Measurements from ENCODE around the gene CCDC137. TPM values are rescaled to one million over a fixed set of nuclear protein-coding genes. Genes with fewer than 3 reads are reported as not detected.

Gene CCDC137
- total RNA-seq, 1 experiment from 2014 or later: 21.7 TPM

DNA sequence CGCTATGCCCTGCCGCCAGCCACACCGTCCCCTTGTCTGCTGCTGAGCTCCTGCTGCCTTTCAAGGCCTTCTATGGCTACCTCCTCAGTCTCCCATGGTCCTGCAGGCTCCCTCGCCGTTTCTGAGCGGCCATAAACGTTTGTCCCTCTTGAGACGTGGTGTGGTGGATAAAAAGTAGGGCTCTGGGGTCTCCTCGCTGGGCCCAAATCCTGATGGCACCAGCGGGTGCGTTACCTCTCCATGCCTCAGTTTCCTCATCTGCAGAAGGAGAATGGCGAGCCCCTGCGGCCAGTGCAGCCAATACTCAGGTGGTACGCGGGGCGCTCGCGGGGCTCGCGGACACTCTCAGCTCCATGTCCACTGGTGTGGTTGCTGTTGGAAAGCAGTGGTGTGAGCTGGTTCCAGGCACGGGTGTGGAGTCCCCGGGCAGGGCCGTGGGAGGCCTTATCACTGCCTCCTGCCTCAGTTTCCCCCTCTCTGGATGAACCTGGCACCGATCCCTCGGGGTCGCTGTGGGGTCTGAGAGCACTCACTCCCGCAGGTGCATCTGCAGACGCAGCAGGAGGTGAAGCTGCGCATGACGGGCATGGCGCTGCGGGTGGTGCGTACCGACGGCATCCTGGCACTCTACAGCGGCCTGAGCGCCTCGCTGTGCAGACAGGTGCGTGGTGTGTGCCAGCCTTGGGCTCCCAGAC is 48.0 kb downstream of the CCDC137 start:
- no peak for DNase-seq (ENCODE audit: extremely low read depth, low read depth)

DNA sequence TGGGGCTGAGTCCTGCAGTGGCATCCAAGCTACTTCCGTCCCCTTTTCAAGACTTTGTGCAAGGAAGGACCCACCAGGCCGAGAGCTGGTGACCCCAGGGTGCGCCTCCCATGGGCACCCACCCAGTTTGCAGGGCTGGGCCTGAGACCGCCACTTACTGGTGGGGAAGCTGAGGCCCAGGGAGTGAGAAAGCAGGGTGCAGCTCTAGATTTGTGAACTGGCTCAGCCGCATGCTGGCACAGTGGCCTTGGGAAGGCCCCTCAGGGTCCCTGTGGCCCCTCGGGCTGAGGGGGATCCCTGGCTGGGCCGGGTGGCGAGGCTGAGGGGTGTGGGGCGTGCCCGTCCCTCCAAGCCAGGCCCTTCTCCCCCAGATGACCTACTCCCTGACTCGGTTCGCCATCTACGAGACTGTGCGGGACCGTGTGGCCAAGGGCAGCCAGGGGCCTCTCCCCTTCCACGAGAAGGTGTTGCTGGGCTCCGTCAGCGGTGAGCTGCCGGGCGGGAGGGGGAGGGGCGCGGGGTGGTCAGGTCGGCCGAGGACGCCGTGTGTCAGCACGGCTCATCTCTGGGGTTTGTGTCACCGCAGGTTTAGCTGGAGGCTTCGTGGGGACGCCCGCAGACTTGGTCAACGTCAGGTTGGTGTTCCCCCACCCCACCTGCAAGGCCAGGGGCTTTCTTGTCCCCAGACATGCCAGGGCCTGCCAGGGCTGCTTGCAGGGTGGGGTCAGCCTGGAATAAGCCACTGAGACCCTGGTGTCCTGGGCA is 48.8 kb downstream of the CCDC137 start:
- DNase-seq (ENCODE audit: extremely low read depth, low read depth): no peak

GRCh38 chr17:81715872-81716673 is 49.5 kb downstream of the CCDC137 start:
- DNase-seq (ENCODE audit: extremely low read depth, low read depth): no peak

DNA sequence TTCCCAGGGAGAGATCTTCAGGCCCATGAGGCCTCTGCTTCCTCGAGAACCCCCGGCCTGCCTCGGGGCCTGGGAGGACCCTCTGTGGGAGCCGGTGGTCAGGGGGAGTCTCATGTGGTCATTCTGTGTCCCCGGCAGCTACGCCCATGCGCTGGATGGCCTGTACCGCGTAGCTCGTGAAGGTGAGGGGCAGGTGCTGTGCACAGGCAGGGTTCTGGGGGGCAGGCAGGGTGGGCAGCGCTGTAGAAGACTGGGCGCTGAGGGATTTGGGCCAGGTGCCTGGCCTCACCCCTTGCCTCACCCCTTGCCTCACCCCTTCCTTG is 50.1 kb downstream of the CCDC137 start:
- DNase-seq (ENCODE audit: extremely low read depth, low read depth): no peak

GRCh38 chr17:81717049-81717765 is 50.7 kb downstream of the CCDC137 start:
- no peak for DNase-seq (ENCODE audit: extremely low read depth, low read depth)

- no peak for DNase-seq (ENCODE audit: extremely low read depth, low read depth)
Measured at GRCh38 chr17:81717766-81718089, 51.2 kb downstream of the CCDC137 start.

- DNase-seq (ENCODE audit: extremely low read depth, low read depth): no peak
Measured at GRCh38 chr17:81719410-81720266, 53.1 kb downstream of the CCDC137 start.

- DNase-seq (ENCODE audit: extremely low read depth, low read depth): no peak
Measured at GRCh38 chr17:81720267-81721071, 53.9 kb downstream of the CCDC137 start.

DNA sequence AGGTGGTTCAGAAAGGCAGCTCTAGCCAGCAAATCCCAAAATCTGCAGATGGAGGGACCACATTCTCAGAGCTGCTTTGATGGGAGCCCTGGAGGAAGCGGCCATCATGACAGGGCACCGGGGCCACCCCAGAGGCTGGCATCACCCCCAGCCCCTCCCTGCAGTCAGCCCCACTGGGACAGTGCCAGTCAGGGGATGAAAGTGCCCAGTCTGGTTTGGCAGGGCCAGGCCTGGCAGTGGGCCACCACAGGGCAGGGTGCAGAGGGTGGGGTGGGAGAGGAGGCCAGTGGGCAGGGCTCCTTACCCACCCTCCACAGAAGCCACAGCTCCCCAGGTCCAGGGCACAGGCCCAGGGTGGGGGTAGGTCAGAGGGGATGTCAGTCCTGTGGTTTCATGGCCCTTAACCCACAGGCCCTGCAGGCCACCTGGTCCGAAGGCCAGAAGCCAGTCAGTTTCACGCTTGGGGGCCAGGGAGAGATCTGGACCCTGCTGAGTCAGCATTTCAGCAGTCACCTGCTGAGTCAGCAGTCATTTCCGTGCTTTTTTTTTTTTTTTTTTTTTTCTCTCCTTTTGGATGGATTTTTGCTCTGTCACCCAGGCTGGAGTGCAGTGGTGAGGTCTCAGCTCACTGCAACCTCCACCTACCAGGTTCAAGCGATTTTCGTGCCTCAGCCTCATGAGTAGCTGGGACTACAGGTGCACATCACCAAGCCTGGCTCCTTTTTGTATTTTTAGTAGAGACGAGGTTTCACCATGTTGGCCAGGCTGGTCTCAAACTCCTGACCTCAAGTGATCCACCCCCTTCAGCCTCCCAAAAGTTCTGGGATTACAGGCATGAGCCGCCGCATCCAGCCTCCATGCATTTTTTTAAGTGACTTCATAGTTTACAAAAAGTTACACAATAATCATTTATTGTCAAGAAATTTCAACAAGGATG is 55.9 kb downstream of the CCDC137 start:
- no peak for DNase-seq (ENCODE audit: extremely low read depth, low read depth)

Small RNA genes within 50 kb of the gene (small RNA-seq; reads per million reads assigned to genes)
- 0 reads per million in 2 experiments for gene MIR6786

Other genes starting within 250 kb of the CCDC137 start
- 2,788 and 3,093 TPM in 2 replicates for gene ACTG1, start 153.9 kb upstream of the CCDC137 start, total RNA-seq (2014; rRNA removed; shearing (Covaris generic))
- 0.46 and 0.62 TPM in 2 replicates for gene FSCN2, start 138.4 kb upstream of the CCDC137 start, total RNA-seq (2014; rRNA removed; shearing (Covaris generic))
- 13.0 and 15.4 TPM in 2 replicates for gene FAAP100, start 114.4 kb upstream of the CCDC137 start, total RNA-seq (2014; rRNA removed; shearing (Covaris generic))
- 57.1 and 69.9 TPM in 2 replicates for gene NPLOC4, start 29.6 kb upstream of the CCDC137 start, total RNA-seq (2014; rRNA removed; shearing (Covaris generic))
- 0.42 and 0.49 TPM in 2 replicates for gene TSPAN10, start 29.5 kb upstream of the CCDC137 start, total RNA-seq (2014; rRNA removed; shearing (Covaris generic))
- gene PDE6G, start 10.2 kb upstream of the CCDC137 start, total RNA-seq (2014; rRNA removed; shearing (Covaris generic)): not detected in 2 replicates
- gene OXLD1, start 132 bp upstream of the CCDC137 start, total RNA-seq (2014; rRNA removed; shearing (Covaris generic)): 47.5 and 60.0 TPM in 2 replicates
- gene ARL16, start 17.1 kb downstream of the CCDC137 start, total RNA-seq (2014; rRNA removed; shearing (Covaris generic)): 35.3 and 36.4 TPM in 2 replicates
- gene HGS, start 17.3 kb downstream of the CCDC137 start, total RNA-seq (2014; rRNA removed; shearing (Covaris generic)): 57.5 and 57.9 TPM in 2 replicates
- 33.7 and 38.1 TPM in 2 replicates for gene MRPL12, start 36.6 kb downstream of the CCDC137 start, total RNA-seq (2014; rRNA removed; shearing (Covaris generic))
- gene SLC25A10, start 45.5 kb downstream of the CCDC137 start, total RNA-seq (2014; rRNA removed; shearing (Covaris generic)): 9.4 and 12.6 TPM in 2 replicates
- 0.40 and 0.58 TPM in 2 replicates for gene GCGR, start 137.4 kb downstream of the CCDC137 start, total RNA-seq (2014; rRNA removed; shearing (Covaris generic))
- gene MCRIP1, start 166.6 kb downstream of the CCDC137 start, total RNA-seq (2014; rRNA removed; shearing (Covaris generic)): 25.6 and 31.7 TPM in 2 replicates
- not detected in 2 replicates for gene PPP1R27, start 168.3 kb downstream of the CCDC137 start, total RNA-seq (2014; rRNA removed; shearing (Covaris generic))
- 800 and 860 TPM in 2 replicates for gene P4HB, start 193.8 kb downstream of the CCDC137 start, total RNA-seq (2014; rRNA removed; shearing (Covaris generic))
- gene ARHGDIA, start 204.6 kb downstream of the CCDC137 start, total RNA-seq (2014; rRNA removed; shearing (Covaris generic)): 175 and 178 TPM in 2 replicates
- gene ALYREF, start 224.8 kb downstream of the CCDC137 start, total RNA-seq (2014; rRNA removed; shearing (Covaris generic)): 130 and 142 TPM in 2 replicates
- 137 and 139 TPM in 2 replicates for gene ANAPC11, start 225.0 kb downstream of the CCDC137 start, total RNA-seq (2014; rRNA removed; shearing (Covaris generic))
- gene NPB, start 235.5 kb downstream of the CCDC137 start, total RNA-seq (2014; rRNA removed; shearing (Covaris generic)): 0.05 TPM in 1 of 2 replicates, not detected in the other
- gene PCYT2, start 244.7 kb downstream of the CCDC137 start, total RNA-seq (2014; rRNA removed; shearing (Covaris generic)): 2.7 and 3.4 TPM in 2 replicates